ENCODE measurements around the gene TYW5. TPM values are rescaled to one million over a fixed set of nuclear protein-coding genes. Genes with fewer than 3 reads are reported as not detected.

TYW5 gene
- total RNA-seq, 1 experiment from 2014 or later, result 7.1 TPM

- CTCF ChIA-PET, result interaction anchor here (0.5 to 0.9 kb wide), 4 partner anchors 12 to 536 kb away, joined by 3 to 6 read pairs (median 4); partner anchors contain the start of gene KCTD18
- POLR2A ChIA-PET, result interaction anchor here (0.6 kb wide), 1 partner anchor 534 kb away, joined by 5 read pairs; no protein-coding TSS in a partner anchor
- Histone ChIP-seq H3K4me3 (ENCODE audit: low read depth in 2 of 2, low read length in 2 of 2) (no peak overlapping the region), H3K27me3 (ENCODE audit: control insufficient read depth, insufficient read depth, low read length) (no peaks in the 10 kb centered on the region), H3K4me1 (ENCODE audit: control insufficient read depth, insufficient read depth, low read length) (peaks cover 7% of the 10 kb centered on the region), H3K9me3 (ENCODE audit: control insufficient read depth, insufficient read depth, low read depth, low read length) (no peaks in the 10 kb centered on the region), H3K36me3 (ENCODE audit: control insufficient read depth, insufficient read depth, low read length) (no peaks in the 10 kb centered on the region), H3K27ac (ENCODE audit: low read length) (no peak overlapping the region)
- peak; percentile 89 for ATAC-seq
- no peak for DNase-seq (ENCODE audit: low read depth, low spot score)
- intact Hi-C loops (cut with micrococcal nuclease; ENCODE audit: unreplicated experiment), result loop anchor here (1.0 kb wide), 1 partner anchor 730 kb away; no protein-coding TSS in a partner anchor
- in situ Hi-C loops (cut with HindIII; ENCODE audit: low pct_unique_long_range_greater_than_20kb, low sequenced_read_pairs), result no loop called here
- BruUV-seq (replicated peaks), result no TSS peak
- TF ChIP-seq SIN3A (IDR thresholded peaks at IDR 0.05; ENCODE audit: borderline replicate concordance, insufficient read depth, low read depth, low read length) (no peak), CTCF (IDR thresholded peaks at IDR 0.05) (peak; percentile 67; the same call in 1 of the 2 replicates)
Observed at GRCh38 chr2:199973703-199974102, 18.4 kb upstream of the TYW5 start.

GRCh38 chr2:199972088-199972626, 16.9 kb upstream of the TYW5 start:
- TF ChIP-seq CTCF (IDR thresholded peaks at IDR 0.05) (no peak), TCF7L2 (IDR thresholded peaks at IDR 0.05; ENCODE audit: low read depth, low read length) (no peak), POLR2AphosphoS5 (IDR thresholded peaks at IDR 0.05; ENCODE audit: low read depth, low read length) (no peak), REST (IDR thresholded peaks at IDR 0.05; ENCODE audit: insufficient read depth in 1 of 2, low read depth in 2 of 2, low read length in 1 of 2) (no peak), SIN3A (IDR thresholded peaks at IDR 0.05; ENCODE audit: borderline replicate concordance, insufficient read depth, low read depth, low read length) (no peak)
- Histone ChIP-seq H3K9me3 (ENCODE audit: control insufficient read depth, insufficient read depth, low read depth, low read length) (no peaks in the 10 kb centered on the region), H3K27me3 (ENCODE audit: control insufficient read depth, insufficient read depth, low read length) (no peaks in the 10 kb centered on the region), H3K4me1 (ENCODE audit: control insufficient read depth, insufficient read depth, low read length) (peaks cover 2% of the 10 kb centered on the region; the same call in 1 of the 2 replicates), H3K27ac (ENCODE audit: low read length) (no peak overlapping the region), H3K36me3 (ENCODE audit: control insufficient read depth, insufficient read depth, low read length) (no peaks in the 10 kb centered on the region), H3K4me3 (ENCODE audit: low read depth in 2 of 2, low read length in 2 of 2) (no peak overlapping the region)
- intact Hi-C loops (cut with micrococcal nuclease; ENCODE audit: unreplicated experiment) (no loop called here), in situ Hi-C loops (cut with HindIII; ENCODE audit: low pct_unique_long_range_greater_than_20kb, low sequenced_read_pairs) (no loop called here)
- ATAC-seq, result no peak
- POLR2A ChIA-PET, result no interaction called here
- DNase-seq (ENCODE audit: low read depth, low spot score), result no peak
- CTCF ChIA-PET, result no interaction called here
- BruUV-seq (replicated peaks), result no TSS peak
